Measurements from ENCODE around the gene IPO9. TPM values are rescaled to one million over a fixed set of nuclear protein-coding genes. Genes with fewer than 3 reads are reported as not detected.

Gene IPO9
- total RNA-seq (2022; extraction: Qiagen RNA extraction; ENCODE audit: low read depth): 33.2 to 46.0 TPM (median 40.5 TPM) in 5 replicates

DNA sequence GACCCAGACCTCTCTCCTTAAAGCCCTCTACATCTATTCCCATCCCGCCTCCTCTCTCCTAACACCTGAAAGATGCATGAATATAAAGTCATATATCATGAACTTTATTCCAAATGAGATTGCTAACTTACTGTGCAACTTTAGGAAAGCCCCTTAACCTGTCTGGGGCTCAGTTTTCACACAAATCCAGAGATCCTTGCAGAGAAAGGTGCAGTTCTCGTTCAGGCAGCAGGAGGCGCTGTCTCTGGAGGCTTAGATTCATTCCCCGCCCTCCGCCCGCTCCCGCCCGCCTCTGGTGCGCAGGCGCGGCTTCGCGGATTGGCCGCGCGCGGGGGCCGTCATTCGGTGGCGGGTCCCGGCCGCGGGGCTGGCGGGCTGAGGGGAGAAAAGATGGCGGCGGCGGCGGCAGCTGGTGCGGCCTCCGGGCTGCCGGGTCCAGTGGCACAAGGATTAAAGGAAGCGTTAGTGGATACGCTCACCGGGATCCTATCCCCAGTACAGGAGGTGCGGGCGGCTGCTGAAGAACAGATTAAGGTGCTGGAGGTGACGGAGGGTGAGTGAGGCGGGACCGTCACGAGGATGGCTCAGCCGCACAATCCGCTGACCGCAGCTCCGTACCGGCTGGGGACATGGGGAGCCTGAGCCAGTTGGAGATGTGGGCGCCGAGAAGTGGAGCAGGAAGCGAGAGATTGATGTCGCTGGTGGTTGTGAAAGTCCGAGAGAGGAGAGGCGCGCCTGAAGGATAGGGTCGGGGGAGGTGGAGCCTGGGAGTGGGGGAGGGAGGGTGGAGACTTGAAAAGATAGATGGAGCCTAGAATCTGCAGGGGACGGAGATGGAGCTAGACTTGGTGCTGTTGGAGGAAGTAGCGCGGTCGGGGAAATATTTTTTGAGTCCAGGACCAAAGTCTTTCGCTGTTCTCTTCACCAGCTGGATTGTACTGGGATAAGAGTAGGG is at the start of gene IPO9:
TSS of gene IPO9 (plus strand) at position 338 of the 955 bp plus-strand sequence. CDS start at position 391, 53 bp downstream.

GRCh38 chr1:201888282-201889089 is 59.5 kb downstream of the IPO9 start, which contains the start of gene SHISA4:
TSS of gene SHISA4 (plus strand) at chr1:201888898. CDS start at chr1:201888995, 97 bp downstream.

Other genes starting within 250 kb of the IPO9 start
- 10.7 to 19.6 TPM (median 17.4 TPM) in 5 replicates for gene SHISA4, start 59.7 kb downstream of the IPO9 start, total RNA-seq (2022; extraction: Qiagen RNA extraction; ENCODE audit: low read depth)
- gene LMOD1, start 117.4 kb downstream of the IPO9 start, total RNA-seq (2022; extraction: Qiagen RNA extraction; ENCODE audit: low read depth): not detected in 5 replicates
- gene TIMM17A, start 126.3 kb downstream of the IPO9 start, total RNA-seq (2022; extraction: Qiagen RNA extraction; ENCODE audit: low read depth): 87.5 to 168 TPM (median 99.8 TPM) in 5 replicates
- 76.3 to 91.5 TPM (median 86.8 TPM) in 5 replicates for gene RNPEP, start 153.5 kb downstream of the IPO9 start, total RNA-seq (2022; extraction: Qiagen RNA extraction; ENCODE audit: low read depth)
- gene ELF3, start 181.4 kb downstream of the IPO9 start, total RNA-seq (2022; extraction: Qiagen RNA extraction; ENCODE audit: low read depth): 176 to 238 TPM (median 207 TPM) in 5 replicates